Osteoblast (primary cell): Measurements from ENCODE around the gene KLK6. TPM values are rescaled to one million over a fixed set of nuclear protein-coding genes. Genes with fewer than 3 reads are reported as not detected.

ENCODE experiments used
- DNase-seq: peaks from one replicate; pipeline ENCODE4 v3.0.0; 2011; ENCODE audit warnings: low spot score, mixed read lengths; ENCODE audit not compliant: insufficient read length; ENCODE audit errors: missing footprints
- H2AFZ ChIP-seq: 2 replicates; pipeline ENCODE4 v1.6.0; 2011; ENCODE audit warnings: mild to moderate bottlenecking, low read length
- H3K27ac ChIP-seq: 2 replicates; pipeline ENCODE4 v1.5.1; 2011; ENCODE audit warnings: mild to moderate bottlenecking, low read depth, low read length, moderate library complexity
- H3K27me3 ChIP-seq: 2 replicates; pipeline ENCODE4 v1.6.0; 2012; ENCODE audit warnings: mild to moderate bottlenecking, control low read depth, inconsistent platforms, low read length, moderate library complexity; ENCODE audit not compliant: insufficient read depth
- H3K36me3 ChIP-seq: 2 replicates; pipeline ENCODE4 v1.5.1; 2011; ENCODE audit warnings: mild to moderate bottlenecking, low read length, control low read depth, moderate library complexity; ENCODE audit not compliant: insufficient read depth
- H3K4me1 ChIP-seq: 2 replicates; pipeline ENCODE4 v1.5.1; 2011; ENCODE audit warnings: mild to moderate bottlenecking, low read length, control low read depth, moderate library complexity; ENCODE audit not compliant: insufficient read depth
- H3K4me2 ChIP-seq: 2 replicates; pipeline ENCODE4 v1.6.0; 2011; ENCODE audit warnings: mild to moderate bottlenecking, low read length; ENCODE audit not compliant: insufficient read depth
- H3K4me3 ChIP-seq: fragments of 200-600 bp; sonication (generic); 3 replicates; pipeline ENCODE4 v1.5.1; 2012; ENCODE audit warnings: mild to moderate bottlenecking, low read length, inconsistent platforms; ENCODE audit not compliant: insufficient read depth
- H3K79me2 ChIP-seq: 2 replicates; pipeline ENCODE4 v1.6.0; 2012; ENCODE audit warnings: mild to moderate bottlenecking, low read length, control low read depth, inconsistent platforms; ENCODE audit not compliant: insufficient read depth
- H3K9me3 ChIP-seq: 2 replicates; pipeline ENCODE4 v1.5.1; 2011; ENCODE audit warnings: low read depth, low read length, control low read depth
- H4K20me1 ChIP-seq: 2 replicates; pipeline ENCODE4 v1.6.0; 2012; ENCODE audit warnings: mild to moderate bottlenecking, low read length, control low read depth; ENCODE audit not compliant: insufficient read depth
- total RNA-seq: library from RNA; depleted of rRNA; stranded (reverse); fragments of >200 nt; gene quantifications from 2 replicates; pipeline ENCODE4 v1.2.3, GENCODE V29; 2012
- TF ChIP-seq, protein P1 (sequence below): IDR thresholded peaks from 2 replicates; pipeline ENCODE4 v1.5.1; 2011; ENCODE audit warnings: mild to moderate bottlenecking, low read depth, low read length, moderate library complexity; ENCODE audit errors: extremely low read depth

KLK6 gene
- total RNA-seq, 1 donor = not detected

DNA sequence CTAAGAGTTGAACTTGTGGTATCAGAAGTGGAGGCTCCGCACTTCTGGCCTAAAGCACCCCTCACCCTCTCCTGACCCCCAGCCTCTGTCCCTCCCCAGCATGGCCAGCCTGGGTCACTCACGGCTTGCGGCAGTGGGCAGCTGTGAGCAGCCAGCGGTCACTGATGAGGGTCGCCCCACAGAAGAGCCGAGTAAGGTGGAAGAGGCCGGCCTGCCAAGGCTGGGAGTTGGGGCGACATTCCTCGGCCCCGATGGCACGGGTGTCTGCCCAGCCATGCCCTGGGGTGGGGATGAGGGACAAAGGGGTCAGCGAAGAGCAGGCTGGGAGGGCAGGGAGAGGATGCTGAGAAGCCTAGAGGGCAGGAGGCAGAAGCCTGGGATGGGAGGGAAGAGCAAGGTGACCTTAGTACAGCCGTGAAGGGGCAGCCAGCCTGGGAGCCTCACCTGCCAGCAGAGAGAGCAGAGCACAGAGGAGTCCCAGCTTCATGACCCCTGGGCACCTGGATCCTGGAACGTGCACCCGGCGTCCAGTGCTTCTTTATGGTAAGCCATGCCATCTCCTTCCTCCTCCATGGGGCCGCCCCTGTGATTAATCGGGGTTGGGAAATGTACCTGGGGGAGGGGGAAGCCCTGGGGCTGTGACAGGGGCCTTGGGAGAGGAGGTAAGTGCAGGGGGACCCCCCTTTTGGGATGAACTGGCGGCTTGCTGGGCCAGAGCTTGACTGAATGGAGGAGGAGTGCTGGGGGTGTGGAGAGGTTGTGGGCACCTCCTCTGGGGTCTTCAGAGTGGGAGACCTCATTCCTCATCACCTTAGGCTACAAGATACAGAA lies 39.9 kb upstream of the KLK6 start:
- Histone ChIP-seq H3K79me2 (no peaks in the 10 kb centered on the region), H3K4me2 (no peak overlapping the region), H3K4me3 (no peak overlapping the region), H4K20me1 (no peaks in the 10 kb centered on the region), H3K9me3 (no peaks in the 10 kb centered on the region), H2AFZ (no peak overlapping the region), H3K4me1 (no peaks in the 10 kb centered on the region), H3K27ac (no peak overlapping the region), H3K36me3 (no peaks in the 10 kb centered on the region), H3K27me3 (no peaks in the 10 kb centered on the region)
- peak; percentile 53 for DNase-seq
- TF ChIP-seq, protein P1, sequence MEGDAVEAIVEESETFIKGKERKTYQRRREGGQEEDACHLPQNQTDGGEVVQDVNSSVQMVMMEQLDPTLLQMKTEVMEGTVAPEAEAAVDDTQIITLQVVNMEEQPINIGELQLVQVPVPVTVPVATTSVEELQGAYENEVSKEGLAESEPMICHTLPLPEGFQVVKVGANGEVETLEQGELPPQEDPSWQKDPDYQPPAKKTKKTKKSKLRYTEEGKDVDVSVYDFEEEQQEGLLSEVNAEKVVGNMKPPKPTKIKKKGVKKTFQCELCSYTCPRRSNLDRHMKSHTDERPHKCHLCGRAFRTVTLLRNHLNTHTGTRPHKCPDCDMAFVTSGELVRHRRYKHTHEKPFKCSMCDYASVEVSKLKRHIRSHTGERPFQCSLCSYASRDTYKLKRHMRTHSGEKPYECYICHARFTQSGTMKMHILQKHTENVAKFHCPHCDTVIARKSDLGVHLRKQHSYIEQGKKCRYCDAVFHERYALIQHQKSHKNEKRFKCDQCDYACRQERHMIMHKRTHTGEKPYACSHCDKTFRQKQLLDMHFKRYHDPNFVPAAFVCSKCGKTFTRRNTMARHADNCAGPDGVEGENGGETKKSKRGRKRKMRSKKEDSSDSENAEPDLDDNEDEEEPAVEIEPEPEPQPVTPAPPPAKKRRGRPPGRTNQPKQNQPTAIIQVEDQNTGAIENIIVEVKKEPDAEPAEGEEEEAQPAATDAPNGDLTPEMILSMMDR = no peak

DNA sequence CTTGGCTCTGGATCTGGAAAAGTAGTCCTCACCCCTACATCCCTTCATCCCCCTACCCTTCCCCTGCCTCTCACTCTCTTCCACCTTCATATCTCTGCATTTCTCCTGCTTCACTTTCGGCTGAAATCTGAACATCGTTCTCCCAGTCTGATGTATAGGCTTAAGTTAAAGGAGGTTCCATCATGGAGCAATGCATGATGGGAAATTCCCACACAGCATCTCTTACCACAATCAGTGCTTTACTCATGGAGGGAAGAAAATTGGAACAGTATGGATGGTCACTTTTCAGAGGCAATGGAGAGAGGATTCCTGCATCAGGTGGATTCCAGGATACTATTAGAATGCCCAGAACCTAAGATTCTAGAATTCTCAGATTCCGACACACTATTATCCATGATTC lies 38.1 kb upstream of the KLK6 start:
- no peak overlapping the region for H3K4me2 ChIP-seq
- DNase-seq = no peak
- no peaks in the 10 kb centered on the region for H3K27me3 ChIP-seq
- H2AFZ ChIP-seq = no peak overlapping the region
- no peak overlapping the region for H3K4me3 ChIP-seq
- H3K9me3 ChIP-seq = no peaks in the 10 kb centered on the region
- H3K79me2 ChIP-seq = no peaks in the 10 kb centered on the region
- H3K36me3 ChIP-seq = no peaks in the 10 kb centered on the region
- H4K20me1 ChIP-seq = no peaks in the 10 kb centered on the region
- no peak overlapping the region for H3K27ac ChIP-seq
- TF ChIP-seq, protein P1 = no peak
- H3K4me1 ChIP-seq = no peaks in the 10 kb centered on the region

DNA sequence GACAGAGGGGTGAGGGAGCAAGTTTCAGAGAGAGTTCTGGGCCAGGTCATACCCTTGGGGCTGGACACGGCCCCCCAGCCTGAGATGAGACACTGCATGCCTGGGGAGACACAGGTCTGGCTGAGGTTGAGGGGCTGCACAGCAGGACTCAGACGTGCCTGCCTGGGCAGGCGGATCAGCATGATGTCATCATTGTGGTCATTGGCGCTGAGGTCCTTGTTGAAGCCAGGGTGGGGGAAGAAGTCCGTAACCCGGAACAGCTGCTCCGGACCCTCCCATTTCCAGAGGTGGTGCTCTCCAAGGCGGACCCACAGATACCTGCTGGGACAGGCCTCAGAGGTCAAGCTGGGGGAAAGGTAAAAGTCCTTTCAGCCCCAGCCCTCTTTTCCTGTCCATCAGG lies 37.0 kb upstream of the KLK6 start:
- Histone ChIP-seq H4K20me1 (no peaks in the 10 kb centered on the region), H3K79me2 (no peaks in the 10 kb centered on the region), H3K27me3 (no peaks in the 10 kb centered on the region), H3K9me3 (no peaks in the 10 kb centered on the region), H3K4me1 (no peaks in the 10 kb centered on the region), H3K4me3 (no peak overlapping the region), H3K36me3 (no peaks in the 10 kb centered on the region), H3K4me2 (no peak overlapping the region), H3K27ac (no peak overlapping the region), H2AFZ (no peak overlapping the region)
- no peak for DNase-seq
- TF ChIP-seq, protein P1 = no peak

DNA sequence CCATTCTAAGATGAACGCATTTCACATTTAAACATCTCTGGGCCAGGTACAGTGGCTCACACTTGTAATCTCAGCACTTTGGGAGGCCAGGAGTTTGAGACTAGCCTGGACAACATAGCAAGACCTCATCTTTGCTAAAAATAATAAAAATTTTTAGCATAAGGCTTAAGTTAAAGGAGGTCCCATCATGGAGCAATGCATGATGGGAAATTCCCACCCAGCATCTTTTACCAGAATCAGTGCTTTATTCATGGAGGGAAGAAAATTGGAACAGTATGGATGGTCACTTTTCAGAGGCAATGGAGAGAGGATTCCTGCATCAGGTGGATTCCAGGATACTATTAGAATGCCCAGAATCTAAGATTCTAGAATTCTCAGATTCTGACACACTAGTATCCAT lies 35.9 kb upstream of the KLK6 start:
- H3K27me3 ChIP-seq = no peaks in the 10 kb centered on the region
- H3K4me2 ChIP-seq = no peak overlapping the region
- H3K79me2 ChIP-seq = no peaks in the 10 kb centered on the region
- TF ChIP-seq, protein P1 = no peak
- DNase-seq = no peak
- H3K9me3 ChIP-seq = no peaks in the 10 kb centered on the region
- H3K4me3 ChIP-seq = no peak overlapping the region
- H3K4me1 ChIP-seq = no peaks in the 10 kb centered on the region
- no peaks in the 10 kb centered on the region for H4K20me1 ChIP-seq
- no peak overlapping the region for H3K27ac ChIP-seq
- no peak overlapping the region for H2AFZ ChIP-seq
- no peaks in the 10 kb centered on the region for H3K36me3 ChIP-seq
